IPS-20b (cell line): Measurements from ENCODE around the gene XAF1.

Experiments
- H3K27ac ChIP-seq: one replicate; pipeline ENCODE4 v1.5.1; 2013; ENCODE audit warnings: low read length
- H3K27me3 ChIP-seq: 2 replicates; pipeline ENCODE4 v1.6.1; 2013; ENCODE audit warnings: mild to moderate bottlenecking, low read length, inconsistent platforms; ENCODE audit not compliant: insufficient read depth
- H3K36me3 ChIP-seq: 2 replicates; pipeline ENCODE4 v1.6.1; 2013; ENCODE audit warnings: low read depth, mild to moderate bottlenecking, inconsistent platforms, low read length, moderate library complexity; ENCODE audit not compliant: insufficient read depth
- H3K4me1 ChIP-seq: 2 replicates; pipeline ENCODE4 v1.6.1; 2013; ENCODE audit warnings: mild to moderate bottlenecking, control low read depth, inconsistent platforms, low read length, moderate library complexity; ENCODE audit not compliant: insufficient read depth
- H3K4me3 ChIP-seq: 2 replicates; pipeline ENCODE4 v1.5.1; 2013; ENCODE audit warnings: mild to moderate bottlenecking, low read length, inconsistent platforms
- H3K9ac ChIP-seq: 2 replicates; pipeline ENCODE4 v1.6.1; 2013; ENCODE audit warnings: low read depth, mild to moderate bottlenecking, inconsistent platforms, low read length, moderate library complexity
- H3K9me3 ChIP-seq: 2 replicates; pipeline ENCODE4 v1.6.1; 2013; ENCODE audit warnings: mild to moderate bottlenecking, low read depth, low read length, inconsistent platforms; ENCODE audit not compliant: insufficient read depth

XAF1 gene, protein sequence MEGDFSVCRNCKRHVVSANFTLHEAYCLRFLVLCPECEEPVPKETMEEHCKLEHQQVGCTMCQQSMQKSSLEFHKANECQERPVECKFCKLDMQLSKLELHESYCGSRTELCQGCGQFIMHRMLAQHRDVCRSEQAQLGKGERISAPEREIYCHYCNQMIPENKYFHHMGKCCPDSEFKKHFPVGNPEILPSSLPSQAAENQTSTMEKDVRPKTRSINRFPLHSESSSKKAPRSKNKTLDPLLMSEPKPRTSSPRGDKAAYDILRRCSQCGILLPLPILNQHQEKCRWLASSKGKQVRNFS

DNA sequence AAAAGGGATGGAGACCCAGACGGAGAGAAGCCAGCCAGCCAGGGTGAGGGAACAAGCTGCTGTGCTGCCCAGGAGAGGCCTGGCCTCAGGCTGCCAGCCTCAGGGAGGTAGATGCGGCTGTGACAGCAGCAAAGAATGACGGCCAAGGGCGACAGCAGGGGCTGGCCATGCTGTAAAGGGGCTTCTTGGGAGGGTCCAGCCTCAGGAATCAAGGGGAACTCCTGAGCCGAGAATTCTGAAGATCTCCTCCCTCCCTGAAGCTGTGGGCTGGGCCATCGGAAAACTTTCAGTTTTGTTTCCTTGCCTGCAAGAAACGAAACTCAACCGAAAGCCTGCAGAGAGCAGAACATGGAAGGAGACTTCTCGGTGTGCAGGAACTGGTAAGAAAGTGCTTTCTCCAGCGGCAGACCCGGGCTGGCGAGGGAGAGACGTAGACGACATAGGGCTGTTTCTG lies at the start of gene XAF1:
Gene XAF1, plus strand, starts transcription at position 316 of the 454 bp plus-strand sequence. Its CDS starts 33 bp downstream, at position 349.
- H3K4me3 ChIP-seq: no peak within 1 kb of the TSS
- peaks cover 8% of the 10 kb centered on the region; the same call in 1 of the 2 replicates for H3K4me1 ChIP-seq
- no peaks in the 10 kb centered on the region for H3K9me3 ChIP-seq
- no peak within 1 kb of the TSS for H3K9ac ChIP-seq
- H3K27me3 ChIP-seq: no peaks in the 10 kb centered on the region
- no peaks in the 10 kb centered on the region for H3K36me3 ChIP-seq
- no peak within 1 kb of the TSS for H3K27ac ChIP-seq

DNA sequence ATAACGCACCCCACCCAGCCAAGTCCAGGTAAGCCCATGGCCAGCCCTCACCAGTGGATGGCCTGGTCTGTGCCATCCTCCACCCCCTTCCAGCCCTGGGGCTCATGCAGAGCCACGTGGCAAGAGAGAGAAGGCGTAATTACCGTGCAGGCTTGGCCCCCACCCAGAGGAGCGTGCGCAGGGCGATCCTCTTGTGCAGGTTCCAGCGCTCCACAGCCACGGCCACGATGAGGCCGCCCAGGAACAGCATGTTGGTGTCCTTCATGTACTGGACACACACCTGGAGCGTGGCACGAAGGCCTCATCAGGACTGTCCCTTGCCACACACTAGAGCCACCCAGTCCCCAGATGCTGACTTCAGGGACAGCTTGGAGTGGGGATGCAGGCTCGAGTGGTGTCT lies 49.3 kb upstream of the XAF1 start:
- H3K9me3 ChIP-seq: no peaks in the 10 kb centered on the region
- no peaks in the 10 kb centered on the region for H3K36me3 ChIP-seq
- H3K4me1 ChIP-seq: no peaks in the 10 kb centered on the region
- H3K27me3 ChIP-seq: peaks cover 6% of the 10 kb centered on the region
- H3K4me3 ChIP-seq: no peak overlapping the region
- H3K27ac ChIP-seq: no peak overlapping the region
- H3K9ac ChIP-seq: no peak overlapping the region

DNA sequence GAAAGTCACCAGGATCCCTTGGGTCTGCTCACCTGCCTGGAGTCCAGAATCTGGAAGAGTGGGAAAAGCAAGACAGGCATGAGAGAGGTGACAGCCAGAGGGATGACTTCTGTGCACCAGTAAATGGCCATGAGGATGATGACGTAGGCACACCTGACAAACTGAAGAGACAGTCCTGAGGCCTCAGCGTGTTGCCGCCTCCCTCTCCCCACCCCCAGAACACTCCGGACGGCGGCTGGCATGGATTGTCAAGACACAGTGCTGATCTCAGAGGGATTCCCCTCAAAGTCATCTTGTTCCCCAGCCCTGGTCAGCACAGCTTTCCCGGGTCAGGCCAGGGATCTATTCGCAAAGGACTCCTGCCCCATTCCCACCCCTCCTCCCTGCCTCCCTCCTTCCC lies 48.9 kb upstream of the XAF1 start:
- Histone ChIP-seq H3K27me3 (peaks cover 11% of the 10 kb centered on the region), H3K4me1 (peaks cover 3% of the 10 kb centered on the region), H3K9ac (no peak overlapping the region), H3K27ac (no peak overlapping the region), H3K36me3 (no peaks in the 10 kb centered on the region), H3K9me3 (no peaks in the 10 kb centered on the region), H3K4me3 (no peak overlapping the region)

DNA sequence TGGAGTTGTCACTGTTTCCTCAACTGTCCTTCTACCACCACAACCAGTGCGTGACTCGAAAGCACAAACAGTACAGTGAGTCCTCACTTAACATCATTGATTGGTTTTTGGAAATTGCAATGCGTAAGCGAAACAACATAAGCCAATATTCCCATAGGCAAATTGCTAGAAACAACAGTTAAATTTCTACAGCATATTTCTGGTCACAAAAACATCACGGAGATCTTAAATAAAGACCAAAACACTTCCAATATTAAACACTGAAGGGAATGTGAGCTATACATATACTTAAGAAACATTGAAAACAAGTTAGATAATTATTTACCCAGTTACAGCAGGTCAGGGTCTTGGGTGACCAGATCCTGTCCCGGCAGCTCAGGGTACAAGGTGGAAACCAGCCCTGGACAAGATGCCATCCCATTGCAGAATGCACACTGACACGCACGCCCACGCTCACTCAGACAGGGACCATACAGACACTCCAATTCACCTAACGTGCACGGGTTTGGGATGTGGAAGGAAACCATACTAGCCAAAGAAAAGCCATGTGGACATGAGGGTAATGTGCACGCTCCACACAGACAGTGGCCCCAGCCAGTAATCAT lies 47.4 kb upstream of the XAF1 start:
- H3K4me1 ChIP-seq: peaks cover 8% of the 10 kb centered on the region
- peaks cover 26% of the 10 kb centered on the region for H3K27me3 ChIP-seq
- no peaks in the 10 kb centered on the region for H3K36me3 ChIP-seq
- H3K27ac ChIP-seq: no peak overlapping the region
- no peaks in the 10 kb centered on the region for H3K9me3 ChIP-seq
- no peak overlapping the region for H3K4me3 ChIP-seq
- no peak overlapping the region for H3K9ac ChIP-seq

DNA sequence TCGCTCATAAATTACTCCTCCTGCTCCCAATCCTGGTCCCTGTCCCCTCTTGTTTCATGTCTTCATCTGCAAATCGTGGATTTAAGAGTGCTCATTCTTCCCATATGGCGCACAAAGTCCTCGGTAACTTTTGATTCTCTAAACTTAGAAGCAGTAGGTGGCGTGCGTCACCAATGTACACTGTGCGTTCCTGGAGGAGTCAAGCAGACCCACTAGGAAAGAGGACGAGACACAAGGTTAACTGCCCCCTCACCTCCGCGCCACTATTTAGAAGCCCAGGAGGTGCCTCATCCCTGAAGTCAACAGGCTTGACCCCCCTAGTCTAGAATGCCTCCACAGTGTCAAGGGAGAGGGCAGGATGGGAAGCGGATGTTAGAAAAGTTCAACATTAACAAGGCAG lies 45.5 kb upstream of the XAF1 start:
- Histone ChIP-seq H3K27me3 (peaks cover 43% of the 10 kb centered on the region), H3K27ac (no peak overlapping the region), H3K9me3 (no peaks in the 10 kb centered on the region), H3K36me3 (no peaks in the 10 kb centered on the region), H3K9ac (no peak overlapping the region), H3K4me3 (no peak overlapping the region), H3K4me1 (peaks cover 8% of the 10 kb centered on the region)

DNA sequence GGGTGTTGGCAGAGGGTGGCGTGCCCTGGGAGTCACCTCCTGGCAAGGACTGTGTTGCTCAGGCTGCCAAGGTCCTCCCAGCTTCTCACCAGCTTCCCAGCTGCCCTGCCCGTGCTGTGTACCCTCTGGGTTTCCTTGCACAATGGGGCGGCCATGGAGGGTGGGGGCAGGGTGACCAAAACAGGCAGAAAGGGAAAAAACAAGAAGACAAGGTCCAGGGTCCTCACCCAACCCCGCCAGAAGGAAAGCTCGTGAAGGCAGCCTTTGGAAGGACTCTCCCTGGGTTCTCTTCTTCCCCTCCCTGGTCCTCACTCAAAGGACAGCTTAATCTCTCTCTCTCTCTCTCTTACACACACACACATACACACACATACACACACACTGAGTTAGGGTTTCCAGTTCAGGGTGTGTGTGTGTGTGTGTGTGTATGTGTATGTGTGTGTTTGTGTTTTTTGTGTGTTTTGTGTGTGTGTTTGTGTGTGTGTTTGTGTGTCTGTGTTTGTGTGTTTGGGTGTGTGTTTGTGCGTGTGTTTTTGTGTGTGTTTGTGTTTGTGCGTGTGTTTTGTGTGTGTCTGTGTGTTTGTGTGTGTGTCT lies 44.7 kb upstream of the XAF1 start:
- peaks cover 43% of the 10 kb centered on the region for H3K27me3 ChIP-seq

DNA sequence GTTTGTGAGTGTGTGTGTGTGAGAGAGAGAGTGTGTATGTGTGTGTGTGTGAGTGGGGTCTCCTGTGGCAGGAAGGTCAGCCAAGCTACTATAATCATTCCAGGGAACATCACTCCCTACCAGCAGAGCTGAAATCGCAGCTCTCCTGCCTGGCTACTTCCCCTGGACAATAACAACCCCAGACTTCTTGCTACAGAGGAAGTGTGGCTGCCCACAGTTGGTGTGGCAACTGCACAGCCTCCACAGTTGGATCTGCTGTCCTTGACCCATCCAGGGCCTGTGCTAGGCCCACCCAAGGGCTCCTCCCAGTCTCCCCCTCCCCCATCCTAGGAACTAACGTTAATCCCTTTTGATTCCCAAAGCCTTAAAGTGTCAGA lies 44.2 kb upstream of the XAF1 start:
- Histone ChIP-seq H3K4me3 (no peak overlapping the region), H3K27ac (no peak overlapping the region), H3K36me3 (no peaks in the 10 kb centered on the region), H3K9ac (no peak overlapping the region), H3K4me1 (peaks cover 8% of the 10 kb centered on the region), H3K27me3 (peaks cover 43% of the 10 kb centered on the region), H3K9me3 (no peaks in the 10 kb centered on the region)

More for the DNA sequence above, 44.7 kb upstream of the XAF1 start:
- Histone ChIP-seq H3K4me3 (no peak overlapping the region), H3K27ac (no peak overlapping the region), H3K36me3 (no peaks in the 10 kb centered on the region), H3K4me1 (peaks cover 8% of the 10 kb centered on the region), H3K9ac (no peak overlapping the region), H3K9me3 (no peaks in the 10 kb centered on the region)

DNA sequence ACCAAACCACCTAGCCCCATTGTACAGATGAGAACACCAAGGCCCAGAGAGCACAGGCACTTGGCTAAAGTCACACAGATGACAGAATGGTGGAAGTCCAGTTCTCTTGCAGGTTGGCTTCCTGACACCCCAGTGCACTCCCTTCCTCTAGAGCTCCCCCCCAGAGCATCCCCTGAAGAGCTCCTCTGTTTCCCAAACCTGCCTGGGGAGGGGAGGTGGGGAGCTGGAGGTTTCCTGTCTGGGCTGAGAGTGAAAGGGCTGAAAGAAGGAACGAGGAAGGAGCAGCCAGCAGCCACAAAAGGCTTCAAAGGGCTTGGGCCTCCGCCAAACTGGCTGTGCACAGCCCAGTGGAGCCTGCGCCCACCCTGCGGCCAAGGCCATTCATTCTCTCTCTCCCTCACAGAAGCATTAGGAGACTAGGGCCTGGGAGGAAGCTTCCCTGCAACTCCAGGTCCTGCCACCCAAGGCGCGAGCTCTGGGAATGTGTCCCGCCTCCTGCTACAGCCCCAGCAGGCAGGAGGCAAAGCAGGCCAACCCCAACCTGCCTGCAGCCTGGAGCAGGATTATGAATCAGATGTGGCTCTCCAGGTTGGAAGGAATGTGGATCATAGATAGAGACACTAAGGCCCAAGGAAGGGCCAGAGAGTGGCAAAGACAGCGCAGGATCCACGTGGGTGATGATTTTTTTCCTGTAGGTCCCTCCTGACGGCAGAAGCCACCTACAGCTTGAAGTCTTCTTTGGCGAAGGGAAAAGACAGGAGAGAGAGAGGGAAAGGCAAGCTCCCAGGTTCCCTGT lies 43.6 kb upstream of the XAF1 start:
- Histone ChIP-seq H3K9me3 (no peaks in the 10 kb centered on the region), H3K36me3 (no peaks in the 10 kb centered on the region), H3K27me3 (peaks cover 43% of the 10 kb centered on the region), H3K9ac (no peak overlapping the region), H3K4me3 (peak overlapping the region; percentile 73; the same call in 1 of the 2 replicates), H3K27ac (no peak overlapping the region), H3K4me1 (peaks cover 8% of the 10 kb centered on the region)

DNA sequence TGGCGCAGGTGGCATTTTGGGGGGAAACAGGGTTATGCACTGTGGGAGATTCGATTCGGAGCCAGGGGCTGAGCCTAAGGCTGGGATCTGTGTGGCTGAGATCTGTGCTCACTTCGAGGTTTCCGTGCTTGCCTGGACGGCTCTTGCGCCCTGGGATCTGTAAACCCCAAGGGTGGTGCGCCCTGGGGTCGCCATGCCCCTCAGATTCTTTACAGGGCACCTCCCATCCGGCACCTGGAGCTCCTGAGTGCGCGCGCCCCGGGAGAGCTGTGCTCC lies 43.1 kb upstream of the XAF1 start:
- H3K9ac ChIP-seq: no peak overlapping the region
- no peak overlapping the region for H3K27ac ChIP-seq
- H3K36me3 ChIP-seq: no peaks in the 10 kb centered on the region
- H3K4me3 ChIP-seq: peak overlapping the region; percentile 73
- H3K4me1 ChIP-seq: peaks cover 8% of the 10 kb centered on the region
- H3K27me3 ChIP-seq: peaks cover 43% of the 10 kb centered on the region
- no peaks in the 10 kb centered on the region for H3K9me3 ChIP-seq

DNA sequence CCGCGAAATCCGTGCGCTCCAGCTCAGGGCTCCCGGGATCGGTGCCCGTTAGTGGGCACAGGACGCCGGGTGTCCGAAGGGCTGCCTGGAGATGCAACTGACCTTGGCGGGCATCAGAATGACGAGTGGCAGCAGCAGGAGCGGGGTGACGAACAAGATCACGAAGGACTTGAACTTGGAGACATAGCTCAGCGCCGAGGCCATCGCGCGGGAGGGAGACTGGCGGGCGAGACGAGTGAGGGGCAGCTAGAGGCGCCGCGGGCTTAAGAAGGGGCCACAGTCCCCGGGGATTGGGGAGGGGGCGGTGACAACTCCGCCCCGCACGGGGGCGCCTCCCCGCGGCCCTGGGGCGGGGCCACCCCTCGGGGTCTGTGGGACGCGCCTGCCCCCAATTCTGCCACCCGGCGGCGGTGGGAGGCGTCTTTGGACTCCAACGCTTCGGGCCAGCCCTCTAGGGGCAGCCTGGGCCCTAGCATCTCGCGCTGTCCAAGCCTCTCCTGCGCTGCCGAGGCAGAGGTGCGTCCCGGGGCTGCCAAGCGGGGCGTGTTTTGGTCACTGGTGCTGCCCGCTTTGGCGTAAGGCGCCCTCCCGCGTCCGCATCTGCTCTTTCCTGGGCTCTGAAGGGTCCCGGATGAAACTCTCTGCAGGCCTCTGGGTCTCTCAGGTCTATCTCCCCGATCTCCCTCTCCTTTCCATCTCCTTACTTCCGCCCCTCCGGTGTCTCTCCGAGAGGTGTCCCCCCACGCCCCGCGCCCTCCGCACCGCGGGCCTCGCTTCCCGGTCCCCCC lies 42.5 kb upstream of the XAF1 start, which contains the start of gene SLC13A5:
Gene SLC13A5, minus strand, starts transcription at position 240 of the 788 bp plus-strand sequence. Its CDS starts 36 bp downstream, at position 204.
- Histone ChIP-seq H3K27ac (no peak within 1 kb of the TSS), H3K36me3 (no peaks in the 10 kb centered on the region), H3K9ac (peak within 1 kb of the TSS; percentile 58; the same call in 1 of the 2 replicates), H3K4me3 (peak within 1 kb of the TSS; percentile 73), H3K9me3 (no peaks in the 10 kb centered on the region), H3K4me1 (peaks cover 8% of the 10 kb centered on the region), H3K27me3 (peaks cover 43% of the 10 kb centered on the region)

DNA sequence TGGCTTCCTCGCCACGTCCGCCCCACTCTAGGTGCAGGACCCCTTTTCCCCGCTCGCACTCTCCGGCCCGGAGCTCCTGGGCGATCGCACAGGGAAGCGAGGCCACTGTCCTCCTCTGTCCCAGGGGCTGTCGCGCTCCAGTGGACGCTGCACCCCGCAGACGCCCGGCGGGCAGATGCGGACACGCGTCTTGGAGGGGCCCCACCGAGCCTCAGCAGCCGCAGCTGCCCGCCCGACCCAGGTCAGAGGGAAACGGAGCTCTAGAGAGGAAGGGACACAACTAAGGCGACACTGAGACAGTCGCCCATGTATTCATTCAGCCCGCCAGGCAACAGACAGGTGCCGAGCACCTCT lies 42.0 kb upstream of the XAF1 start:
- Histone ChIP-seq H3K4me3 (peak overlapping the region; percentile 73), H3K9ac (peak overlapping the region; percentile 58; the same call in 1 of the 2 replicates), H3K36me3 (no peaks in the 10 kb centered on the region), H3K9me3 (no peaks in the 10 kb centered on the region), H3K27me3 (peaks cover 43% of the 10 kb centered on the region), H3K4me1 (peaks cover 8% of the 10 kb centered on the region), H3K27ac (no peak overlapping the region)
